GM19035 (cell line): Measurements from ENCODE around the gene ABCG1.

Source experiments
- ATAC-seq: cut with Tn5 transposase; IDR thresholded peaks from one replicate; pipeline ENCODE4 v1.9.1; 2021; ENCODE audit not compliant: unreplicated experiment

ABCG1 gene

DNA sequence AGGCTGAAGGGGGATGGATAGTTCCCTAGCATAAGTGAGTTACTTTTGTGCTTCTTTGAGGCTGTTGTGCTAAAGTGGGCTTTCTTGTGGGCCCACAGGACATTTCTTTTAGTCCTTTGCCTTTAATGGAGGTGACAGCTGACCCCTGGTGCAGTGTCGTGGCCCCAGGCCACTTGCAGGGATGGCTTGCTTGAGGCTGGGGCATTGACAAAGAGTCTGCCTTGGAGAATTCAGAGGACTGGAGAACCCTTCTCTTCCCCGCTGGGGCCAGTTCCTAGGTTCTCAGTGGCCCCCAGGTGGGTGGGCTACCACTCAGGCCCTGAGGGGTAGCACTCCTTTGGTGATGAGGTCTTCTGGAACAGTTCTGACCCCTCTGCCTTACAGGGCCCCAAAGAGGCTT lies 12.8 kb downstream of the ABCG1 start:
- no peak for ATAC-seq

DNA sequence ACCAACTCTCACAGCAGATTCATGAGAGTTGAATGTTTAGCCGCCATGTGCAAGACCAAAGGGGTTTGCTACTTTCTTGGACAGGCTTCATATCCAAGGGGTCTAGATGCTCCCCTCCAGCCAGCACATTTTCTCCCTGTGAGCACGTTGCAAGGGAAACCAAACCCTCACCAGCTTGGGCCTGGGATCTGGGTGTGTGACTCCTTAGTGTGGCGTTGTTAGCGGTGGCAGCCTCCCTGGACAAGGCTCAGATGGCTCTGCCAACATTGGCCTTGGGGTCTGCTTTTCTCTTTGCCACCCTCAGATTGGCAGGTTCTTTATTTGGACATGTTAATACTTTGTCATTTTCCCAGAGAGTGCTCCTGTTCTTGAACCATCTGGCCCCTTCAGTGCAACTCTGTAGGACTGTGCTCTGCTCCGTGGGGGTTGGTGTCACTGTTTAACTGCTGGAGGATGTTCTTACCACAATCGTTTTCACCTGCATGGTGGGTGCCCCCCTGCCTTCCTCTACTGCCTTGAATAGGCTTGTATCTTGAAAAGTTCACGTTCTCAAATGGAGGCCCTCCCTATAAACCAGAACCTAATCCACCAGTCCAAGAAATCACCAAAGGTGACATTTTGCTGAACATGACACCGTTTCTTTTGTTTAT lies 13.4 kb downstream of the ABCG1 start:
- no peak for ATAC-seq

GRCh38 chr21:42233067-42233961 lies 14.4 kb downstream of the ABCG1 start:
- ATAC-seq, result peak; percentile 51

DNA sequence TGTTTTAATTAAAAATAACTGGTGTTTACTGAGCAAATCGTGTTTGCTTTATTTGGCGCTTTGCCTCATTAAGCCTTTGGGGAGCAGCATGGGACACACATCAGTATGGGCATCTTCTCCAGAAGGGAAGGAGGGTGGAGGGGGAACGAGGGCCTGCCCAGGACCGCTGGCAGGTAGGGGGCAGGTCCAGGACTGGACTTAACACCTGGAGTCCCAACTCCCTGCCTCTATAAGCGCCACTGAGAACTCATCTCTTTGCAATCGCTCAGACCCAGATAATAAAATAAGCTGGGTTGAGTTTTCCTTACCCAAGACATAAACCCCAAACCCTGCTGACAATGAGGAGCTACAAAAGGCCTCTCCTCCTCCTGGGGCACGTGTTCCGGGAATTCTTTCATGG lies 15.1 kb downstream of the ABCG1 start:
- ATAC-seq, result no peak

DNA sequence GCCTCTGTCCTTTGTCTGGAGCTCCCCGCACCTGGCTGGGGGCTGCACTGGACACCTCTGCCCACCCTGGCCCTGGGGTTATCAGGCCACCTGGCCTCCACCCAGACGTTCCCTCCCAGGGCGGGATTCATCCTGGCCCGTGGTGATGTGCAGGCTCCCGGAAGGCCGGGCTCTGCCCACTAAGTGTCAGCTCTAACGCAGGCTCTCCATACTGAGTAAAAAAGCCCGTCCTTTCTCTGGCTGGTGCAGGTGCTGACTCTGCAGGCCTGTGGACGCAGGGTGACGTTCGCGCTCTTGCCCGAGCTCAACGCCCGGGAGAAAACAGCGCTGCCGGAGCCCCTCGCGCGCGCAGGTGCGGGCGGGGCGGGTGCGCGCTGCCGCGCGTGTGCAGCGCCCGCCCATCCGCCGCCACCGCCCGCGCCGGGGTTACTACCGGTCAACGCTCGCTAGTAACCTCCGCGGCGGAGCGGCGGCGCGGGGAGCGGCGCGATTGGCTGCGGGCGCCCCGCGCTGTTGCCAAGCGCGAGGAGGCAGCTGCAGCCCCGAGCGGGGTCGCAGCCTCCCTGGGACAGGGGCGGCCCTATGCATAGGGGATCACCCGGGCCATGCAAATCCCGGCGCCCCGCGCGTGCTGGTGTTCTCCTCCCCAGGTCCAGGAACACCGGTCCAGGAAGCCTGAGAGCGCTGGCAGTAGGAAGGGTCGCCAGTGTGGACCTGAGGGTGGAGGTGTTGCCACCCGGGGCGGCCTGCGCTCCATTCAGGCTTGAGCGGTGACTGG lies 15.7 kb downstream of the ABCG1 start:
- ATAC-seq, result peak; percentile 45

DNA sequence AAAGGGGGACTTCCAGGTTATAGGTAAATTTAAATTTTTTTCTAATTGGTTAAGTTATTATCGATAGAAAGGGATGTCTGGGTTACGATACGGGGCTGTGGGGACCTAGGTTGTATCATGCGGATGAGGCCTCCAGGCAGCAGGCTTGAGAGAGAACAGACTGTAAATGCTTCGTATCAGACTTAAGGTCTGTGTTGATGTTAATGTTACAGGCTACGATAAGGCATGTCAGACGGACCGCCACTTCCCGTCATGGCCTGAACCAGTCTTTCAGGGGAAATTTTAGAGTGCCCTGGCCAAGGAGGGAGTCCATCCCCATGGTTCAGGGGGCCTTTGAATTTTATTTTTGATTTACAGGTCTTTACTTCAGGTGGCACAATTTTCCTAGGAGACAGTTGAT lies 16.7 kb downstream of the ABCG1 start:
- no peak for ATAC-seq

- ATAC-seq, result no peak
Measured at GRCh38 chr21:42236014-42236413, 17.1 kb downstream of the ABCG1 start.

DNA sequence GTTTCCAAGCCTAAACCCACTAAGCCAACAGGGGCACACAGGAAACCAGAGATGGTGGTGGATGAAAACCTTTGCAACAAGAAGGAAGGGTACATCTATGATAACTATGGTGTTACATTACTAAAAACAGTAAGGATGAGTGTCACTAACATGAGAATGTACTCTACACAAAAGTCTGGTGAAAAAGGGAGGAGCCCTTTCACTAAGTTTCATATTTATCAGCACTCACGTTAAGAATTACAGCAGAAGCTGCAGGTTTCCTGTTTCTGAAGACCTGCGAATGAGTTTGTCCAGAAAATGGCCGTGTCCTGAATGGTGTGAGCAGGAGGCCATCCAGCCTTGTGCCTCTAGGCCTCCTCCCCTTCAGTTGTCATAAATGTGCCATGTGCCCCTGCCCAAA lies 17.8 kb downstream of the ABCG1 start:
- ATAC-seq, result no peak

DNA sequence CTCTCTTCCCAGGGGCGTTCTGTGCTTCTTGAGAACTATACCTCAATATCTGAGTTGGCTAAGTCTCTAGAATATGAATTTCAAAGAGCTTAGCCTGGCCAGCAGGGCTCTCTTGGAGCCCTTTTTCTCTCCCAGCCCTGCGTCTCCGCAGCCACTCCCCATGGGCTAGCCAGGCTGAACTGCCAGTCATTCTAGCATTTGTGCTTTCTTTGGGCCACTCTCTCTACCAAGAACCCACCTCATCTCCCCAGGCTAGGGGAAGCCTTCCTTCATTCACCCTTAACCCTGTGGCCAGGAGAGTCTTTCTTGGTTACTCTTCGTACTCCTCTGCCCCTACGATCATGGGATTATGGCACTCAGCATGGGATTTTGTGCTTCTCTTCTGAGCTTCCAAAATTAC lies 18.2 kb downstream of the ABCG1 start:
- ATAC-seq, result no peak

GRCh38 chr21:42237577-42237976 lies 18.6 kb downstream of the ABCG1 start:
- ATAC-seq, result no peak

- ATAC-seq, result no peak
Measured at GRCh38 chr21:42238185-42238934, 19.4 kb downstream of the ABCG1 start.

DNA sequence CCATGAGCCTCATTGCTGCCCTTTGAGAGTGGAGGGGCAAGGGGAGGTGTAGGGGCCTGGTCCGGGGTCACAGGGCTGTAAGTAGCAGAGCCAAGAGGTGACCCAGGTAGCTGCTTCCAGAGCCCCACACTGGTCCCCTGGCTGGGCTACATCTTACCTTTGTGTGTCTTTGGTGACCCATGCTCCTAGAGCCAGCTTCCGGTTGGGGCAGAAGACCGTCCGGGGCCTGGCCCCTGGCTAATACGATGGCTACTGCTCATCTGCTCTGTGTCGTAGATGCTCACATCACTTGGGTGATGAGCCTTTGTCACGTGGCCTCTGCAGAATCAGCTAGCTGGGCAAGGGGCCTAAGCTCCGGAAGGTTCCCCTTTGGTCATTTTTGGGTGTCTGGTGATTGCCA lies 20.6 kb downstream of the ABCG1 start:
- no peak for ATAC-seq

GRCh38 chr21:42239973-42240372 lies 21.0 kb downstream of the ABCG1 start:
- ATAC-seq, result no peak

DNA sequence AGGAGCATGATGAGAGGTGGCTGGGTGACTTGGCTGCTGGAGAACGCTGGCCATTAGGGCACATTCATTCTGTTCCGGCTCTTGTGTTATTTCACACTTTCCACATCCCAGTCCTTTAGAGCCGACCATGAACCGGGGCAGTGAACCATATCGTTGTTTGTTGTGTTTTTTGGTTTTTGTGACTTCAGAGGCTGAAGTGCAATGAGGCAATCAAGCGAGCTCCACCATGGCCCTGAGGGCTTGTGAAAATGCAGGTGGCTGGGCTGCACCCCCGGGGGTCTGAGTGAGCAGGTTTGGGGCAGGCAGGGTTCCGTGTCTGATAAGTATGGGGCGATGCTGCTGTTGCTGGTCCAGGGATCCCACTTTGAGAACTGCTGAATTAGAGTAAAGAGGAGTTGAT lies 23.7 kb downstream of the ABCG1 start:
- ATAC-seq, result no peak

DNA sequence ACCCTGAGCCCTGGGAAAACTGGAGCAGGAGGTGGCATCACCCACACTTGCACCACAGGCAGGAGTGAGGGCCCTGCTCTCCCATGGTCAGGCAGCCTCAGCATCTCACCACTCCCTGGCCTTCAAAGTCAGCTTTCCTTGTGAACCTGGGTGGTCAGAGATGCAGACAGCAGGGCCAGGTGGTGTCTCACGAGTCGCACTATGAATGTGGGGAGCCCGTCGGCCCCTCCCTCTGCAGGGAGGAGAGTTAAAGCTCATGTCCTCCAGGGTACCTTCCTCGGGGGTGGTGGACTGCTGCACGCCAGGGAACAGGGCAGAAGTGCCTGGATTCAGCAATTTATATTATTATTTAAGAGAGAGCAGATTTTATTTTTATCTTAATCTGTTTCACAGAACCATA lies 24.1 kb downstream of the ABCG1 start:
- no peak for ATAC-seq

- no peak for ATAC-seq
Measured at GRCh38 chr21:42245331-42246193, 26.6 kb downstream of the ABCG1 start.

GRCh38 chr21:42247716-42248115 lies 28.8 kb downstream of the ABCG1 start:
- ATAC-seq, result no peak

DNA sequence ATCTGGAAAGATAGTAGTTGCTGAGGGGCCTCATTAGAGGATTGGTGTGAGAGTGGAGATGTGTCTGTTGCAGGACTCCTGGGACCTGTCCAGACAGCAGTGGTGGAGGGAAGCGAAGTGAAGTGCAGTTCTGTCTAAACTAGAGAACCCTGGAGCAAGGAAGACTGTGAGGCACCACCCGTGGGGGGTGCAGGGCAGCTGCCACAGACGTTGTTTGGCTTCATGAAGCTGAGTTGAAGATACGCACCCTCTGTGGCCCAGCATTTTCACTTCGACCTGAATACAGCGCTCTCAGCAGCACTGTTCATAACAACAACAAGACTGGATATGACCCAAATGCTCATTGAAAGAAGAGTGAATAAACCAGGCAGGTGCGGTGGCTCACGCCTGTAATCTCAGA lies 29.3 kb downstream of the ABCG1 start:
- no peak for ATAC-seq

DNA sequence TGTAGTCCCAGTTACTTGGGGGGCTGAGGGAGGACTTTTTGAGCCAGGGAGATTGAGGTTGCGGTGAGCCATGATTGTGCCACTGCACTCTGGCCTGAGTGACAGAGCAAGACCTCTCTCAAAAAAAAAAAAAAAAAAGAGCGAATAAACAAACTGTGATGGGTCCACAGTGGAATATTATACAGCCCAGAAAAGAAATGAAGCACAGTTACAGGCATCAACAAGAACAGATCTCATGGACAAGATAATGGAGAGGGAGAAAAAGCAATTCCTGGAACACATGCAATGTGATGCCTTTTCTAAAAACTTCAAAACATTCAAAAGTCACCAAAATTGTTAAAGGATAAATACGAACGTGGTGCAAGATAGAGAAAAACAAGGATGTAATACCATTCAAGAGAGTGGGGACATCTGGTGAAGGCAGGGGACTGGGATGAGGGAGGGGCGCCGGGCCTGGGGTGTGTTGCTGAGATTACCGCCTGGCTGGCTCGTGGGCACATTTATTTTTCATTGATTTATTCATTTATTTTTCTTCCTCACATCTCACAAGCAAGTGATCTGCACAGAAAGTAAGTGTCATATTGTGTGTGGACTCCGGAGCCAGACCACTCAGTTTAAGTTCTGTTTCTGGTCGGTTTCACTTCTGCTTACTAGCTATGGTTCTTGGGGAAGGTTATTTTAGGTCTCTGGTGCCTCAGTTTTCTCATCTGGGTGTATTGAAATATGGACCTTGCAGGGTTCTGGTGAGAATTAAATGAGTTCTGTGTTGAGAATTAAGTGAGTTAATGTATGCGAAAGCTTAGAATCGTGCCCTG lies 30.1 kb downstream of the ABCG1 start:
- peak; percentile 91 for ATAC-seq
